Activated T-cell treated with anti-CD3 and anti-CD28 coated beads, Interleukin-2, amount 50 U/mL, for 24 hours (primary cell): ENCODE data around the gene SEPTIN6.

Source experiments
- DNase-seq: peaks from one replicate; pipeline ENCODE4 v3.0.0-alpha.2; 2020
- H3K27ac Mint-ChIP-seq: 2 replicates; pipeline ENCODE4 v1.8.0; 2020; ENCODE audit warnings: mild to moderate bottlenecking, mixed read lengths
- H3K27me3 Mint-ChIP-seq: 2 replicates; pipeline ENCODE4 v1.8.0; 2020; ENCODE audit warnings: mixed read lengths
- H3K36me3 Mint-ChIP-seq: 2 replicates; pipeline ENCODE4 v1.8.0; 2020; ENCODE audit warnings: low read depth, mixed read lengths
- H3K4me1 Mint-ChIP-seq: 2 replicates; pipeline ENCODE4 v1.8.0; 2020; ENCODE audit warnings: low read depth, mixed read lengths
- H3K4me3 Mint-ChIP-seq: 2 replicates; pipeline ENCODE4 v1.8.0; 2020; ENCODE audit warnings: mild to moderate bottlenecking, moderate library complexity, mixed read lengths
- H3K9me3 Mint-ChIP-seq: 2 replicates; pipeline ENCODE4 v1.8.0; 2020; ENCODE audit warnings: mixed read lengths

SEPTIN6 gene

DNA sequence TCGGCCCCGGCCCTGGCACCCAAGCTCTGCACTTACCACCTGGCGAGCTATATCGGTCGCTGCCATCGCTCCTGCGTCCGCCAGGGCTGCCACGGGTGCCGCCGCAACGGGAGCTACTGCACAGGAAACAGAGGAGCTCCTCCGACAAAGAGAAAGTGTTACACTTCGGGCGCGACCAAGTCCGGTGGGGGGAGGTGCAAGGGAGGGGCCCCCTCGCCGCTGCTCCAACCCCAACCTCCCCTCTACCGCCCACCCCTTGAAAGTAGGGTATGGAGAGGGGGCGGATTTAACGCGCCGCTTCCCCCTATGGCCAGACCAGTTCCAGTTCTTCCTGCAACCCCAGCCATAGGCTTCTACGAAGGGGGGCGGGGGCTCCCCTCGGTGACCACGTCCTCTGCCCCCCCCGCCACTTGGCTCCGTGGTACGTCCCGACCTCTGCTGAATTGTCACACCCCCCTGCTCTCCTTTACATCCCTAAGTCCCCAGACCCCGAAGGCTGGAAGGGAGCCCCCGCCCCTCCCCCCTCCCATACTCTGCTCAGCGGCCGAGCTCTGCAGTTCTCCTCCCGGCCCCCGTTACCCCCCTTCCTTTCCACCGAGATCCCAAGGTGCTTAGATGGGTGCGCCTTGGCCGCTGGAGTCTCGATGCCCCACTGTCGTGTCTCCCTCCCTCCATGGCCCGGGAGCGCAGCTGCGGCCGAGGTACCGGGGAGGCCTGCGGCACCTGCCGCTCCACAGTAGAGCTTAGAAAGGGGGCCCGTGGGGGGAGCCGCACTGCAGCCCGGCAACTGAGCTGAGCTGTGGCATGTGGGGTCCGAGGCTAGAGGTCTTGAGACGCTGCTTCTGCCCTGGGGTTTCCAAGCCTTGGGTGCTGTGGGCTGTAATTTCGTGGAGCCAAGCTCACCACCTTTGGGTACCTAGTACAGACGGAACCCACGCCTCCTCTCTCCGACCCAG lies at the start of gene SEPTIN6:
SEPTIN6 (minus strand) TSS at position 129 of the 956 bp plus-strand sequence; CDS start at position 66, 63 bp downstream.
- H3K36me3 Mint-ChIP-seq = peaks cover 27% of the 10 kb centered on the region
- peak within 1 kb of the TSS; percentile 99 for H3K27ac Mint-ChIP-seq
- peaks cover 33% of the 10 kb centered on the region for H3K4me1 Mint-ChIP-seq
- DNase-seq = peak; percentile 92
- H3K9me3 Mint-ChIP-seq = no peaks in the 10 kb centered on the region
- no peaks in the 10 kb centered on the region for H3K27me3 Mint-ChIP-seq
- peak within 1 kb of the TSS; percentile 88 for H3K4me3 Mint-ChIP-seq

DNA sequence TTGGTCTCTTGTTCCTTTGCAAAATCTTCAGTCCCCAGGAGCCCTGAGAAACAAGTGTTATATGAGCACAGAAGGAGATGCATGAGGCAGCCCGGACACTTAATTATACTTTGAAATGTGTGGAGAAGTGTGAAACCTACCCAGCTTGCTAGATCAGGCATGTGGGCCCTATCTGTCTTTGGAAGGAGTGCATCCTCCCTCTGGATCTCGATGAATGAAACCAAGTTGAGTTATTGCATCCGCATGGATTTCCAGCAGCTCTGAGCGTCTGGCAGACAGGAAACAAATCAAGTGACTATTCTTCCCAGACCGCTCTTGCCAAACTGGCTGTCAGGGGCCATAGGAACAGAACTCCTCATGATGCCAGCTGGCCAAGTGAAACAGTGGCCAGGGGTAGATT lies 45.8 kb upstream of the SEPTIN6 start:
- DNase-seq = no peak
- H3K9me3 Mint-ChIP-seq = no peaks in the 10 kb centered on the region
- H3K36me3 Mint-ChIP-seq = no peaks in the 10 kb centered on the region
- no peaks in the 10 kb centered on the region for H3K4me1 Mint-ChIP-seq
- no peak overlapping the region for H3K4me3 Mint-ChIP-seq
- H3K27ac Mint-ChIP-seq = no peak overlapping the region
- H3K27me3 Mint-ChIP-seq = no peaks in the 10 kb centered on the region

DNA sequence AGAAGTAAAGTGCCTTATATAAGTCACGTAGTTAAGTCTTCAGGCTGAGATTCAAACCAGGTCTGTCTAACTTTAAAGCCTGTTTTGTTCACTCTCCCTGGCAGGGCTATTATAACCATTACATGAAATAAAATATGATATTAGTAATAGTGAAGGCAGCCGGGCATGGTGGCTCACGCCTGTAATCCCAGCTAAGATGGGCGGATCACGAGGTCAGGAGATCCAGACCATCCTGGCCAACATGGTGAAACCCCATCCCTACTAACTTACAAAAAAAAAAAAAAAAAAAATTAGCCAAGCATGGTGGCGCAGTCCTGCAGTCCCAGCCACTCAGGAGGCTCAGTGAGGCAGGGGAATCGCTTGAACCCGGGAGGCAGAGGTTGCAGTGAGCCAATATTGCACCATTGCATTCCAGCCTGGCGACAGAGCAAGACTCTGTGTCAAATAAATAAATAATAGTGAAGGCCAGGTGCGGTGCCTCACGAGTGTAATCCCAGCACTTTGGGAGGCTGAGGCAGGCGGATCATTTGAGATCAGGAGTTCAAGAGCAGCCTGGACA lies 43.3 kb upstream of the SEPTIN6 start:
- DNase-seq = no peak
- H3K4me1 Mint-ChIP-seq = no peaks in the 10 kb centered on the region
- H3K36me3 Mint-ChIP-seq = no peaks in the 10 kb centered on the region
- H3K4me3 Mint-ChIP-seq = no peak overlapping the region
- H3K27ac Mint-ChIP-seq = no peak overlapping the region
- H3K9me3 Mint-ChIP-seq = no peaks in the 10 kb centered on the region
- H3K27me3 Mint-ChIP-seq = peaks cover 4% of the 10 kb centered on the region

DNA sequence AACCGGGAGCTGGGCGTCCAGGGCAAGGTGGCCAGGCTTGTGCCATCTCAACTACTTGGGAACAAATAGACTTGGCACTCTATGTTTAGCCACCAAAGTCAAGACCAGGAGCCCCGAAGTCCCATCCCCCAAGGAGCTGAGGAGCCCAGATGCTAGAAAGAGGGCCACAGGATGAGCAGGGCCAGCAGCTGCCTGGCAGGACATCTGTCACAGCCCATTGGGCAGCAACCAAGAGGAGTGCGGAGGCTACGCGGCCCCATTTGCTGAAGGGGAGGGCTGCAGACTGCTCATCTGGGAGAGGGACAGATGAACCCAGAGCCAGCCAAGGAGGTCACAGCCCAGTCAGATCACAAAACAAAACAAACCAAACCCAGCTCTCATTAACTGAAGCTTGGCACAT lies 42.5 kb upstream of the SEPTIN6 start:
- H3K9me3 Mint-ChIP-seq = no peaks in the 10 kb centered on the region
- no peak overlapping the region for H3K27ac Mint-ChIP-seq
- H3K4me3 Mint-ChIP-seq = no peak overlapping the region
- H3K4me1 Mint-ChIP-seq = no peaks in the 10 kb centered on the region
- no peak for DNase-seq
- peaks cover 8% of the 10 kb centered on the region for H3K27me3 Mint-ChIP-seq
- H3K36me3 Mint-ChIP-seq = no peaks in the 10 kb centered on the region

DNA sequence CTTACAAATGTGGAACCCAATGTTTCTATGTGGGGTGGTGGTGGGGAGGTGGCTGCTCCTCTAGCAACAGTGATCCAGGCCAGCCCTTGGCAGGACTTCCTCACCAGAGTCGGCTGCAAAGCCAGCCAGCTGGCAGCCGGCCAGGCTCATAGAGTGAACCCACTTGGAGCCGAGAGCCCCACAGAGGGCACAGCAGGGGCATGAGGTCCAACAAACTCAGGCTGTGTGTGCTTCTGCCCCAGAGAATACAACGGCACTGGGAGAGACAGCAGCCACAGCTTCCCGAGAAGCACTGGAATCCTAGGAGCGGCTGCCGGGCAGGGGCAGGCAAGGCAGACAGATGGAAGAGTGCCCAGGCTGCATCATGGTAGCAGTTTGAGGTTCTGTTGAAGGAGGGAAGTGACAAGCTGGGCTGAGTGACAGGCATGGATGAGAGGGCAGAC lies 42.0 kb upstream of the SEPTIN6 start:
- Mint-ChIP-seq H3K27ac (no peak overlapping the region), H3K4me3 (no peak overlapping the region), H3K4me1 (no peaks in the 10 kb centered on the region), H3K36me3 (no peaks in the 10 kb centered on the region), H3K27me3 (peaks cover 8% of the 10 kb centered on the region), H3K9me3 (no peaks in the 10 kb centered on the region)
- no peak for DNase-seq

DNA sequence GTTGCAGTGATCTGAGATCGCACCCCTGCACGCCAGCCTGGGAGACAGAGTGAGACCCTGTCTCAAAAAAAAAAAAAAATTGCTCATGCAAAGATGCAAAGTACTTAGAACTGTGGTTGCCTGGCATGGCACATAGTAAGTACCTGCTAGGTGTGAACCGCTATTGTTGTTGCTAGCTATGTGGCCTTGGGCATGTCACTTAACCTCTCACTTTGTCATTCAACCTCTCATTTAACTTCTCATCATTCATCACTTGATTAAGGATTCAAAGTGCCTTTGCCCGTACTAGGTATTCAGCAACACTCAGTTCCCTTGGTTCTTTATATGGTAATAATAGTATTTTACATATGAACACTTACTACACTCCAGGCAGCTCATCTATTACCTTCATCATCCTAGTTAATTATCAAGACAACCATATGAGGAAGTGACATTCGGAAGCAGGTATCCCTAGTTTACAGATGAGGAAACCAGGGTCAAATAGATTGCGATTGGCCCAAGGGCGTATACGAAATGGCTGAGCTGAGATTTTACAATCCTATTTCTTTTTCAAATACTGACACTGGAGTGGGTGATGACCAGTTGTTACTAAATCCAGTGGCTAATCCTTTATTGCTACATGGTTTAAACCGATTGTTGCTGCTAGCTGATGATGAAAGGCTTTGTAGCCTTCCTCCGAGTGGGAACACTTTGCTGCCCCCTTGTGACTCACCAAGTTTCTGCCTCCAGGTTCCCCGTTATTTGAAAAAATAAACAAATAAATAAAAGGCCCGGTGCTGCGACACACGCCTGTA lies 36.6 kb upstream of the SEPTIN6 start:
- no peaks in the 10 kb centered on the region for H3K9me3 Mint-ChIP-seq
- H3K27ac Mint-ChIP-seq = no peak overlapping the region
- DNase-seq = peak; percentile 68
- peaks cover 8% of the 10 kb centered on the region for H3K27me3 Mint-ChIP-seq
- no peak overlapping the region for H3K4me3 Mint-ChIP-seq
- no peaks in the 10 kb centered on the region for H3K36me3 Mint-ChIP-seq
- H3K4me1 Mint-ChIP-seq = peaks cover 11% of the 10 kb centered on the region

DNA sequence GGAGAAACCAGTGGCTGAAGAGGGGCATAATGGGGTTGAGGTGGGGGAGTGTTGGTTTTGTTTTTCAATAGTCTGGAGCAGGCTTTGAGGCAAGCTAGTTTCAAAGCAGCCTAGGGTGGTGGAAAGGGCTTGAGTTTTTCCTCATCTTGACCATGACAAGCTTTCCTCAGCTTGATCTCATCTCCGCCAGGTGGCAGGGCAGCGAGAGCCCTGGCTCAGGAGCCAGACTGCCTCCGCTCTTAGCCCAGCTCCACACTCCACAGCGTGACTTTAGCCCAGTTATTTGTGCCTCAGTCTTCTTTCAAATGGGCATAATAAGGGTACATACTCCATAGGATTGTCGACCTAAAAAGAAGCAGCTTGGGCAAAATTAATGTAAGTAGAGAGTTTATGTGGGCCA lies 35.5 kb upstream of the SEPTIN6 start:
- Mint-ChIP-seq H3K27me3 (peaks cover 8% of the 10 kb centered on the region), H3K36me3 (no peaks in the 10 kb centered on the region), H3K27ac (no peak overlapping the region), H3K4me1 (peaks cover 11% of the 10 kb centered on the region), H3K4me3 (no peak overlapping the region), H3K9me3 (no peaks in the 10 kb centered on the region)
- DNase-seq = no peak

DNA sequence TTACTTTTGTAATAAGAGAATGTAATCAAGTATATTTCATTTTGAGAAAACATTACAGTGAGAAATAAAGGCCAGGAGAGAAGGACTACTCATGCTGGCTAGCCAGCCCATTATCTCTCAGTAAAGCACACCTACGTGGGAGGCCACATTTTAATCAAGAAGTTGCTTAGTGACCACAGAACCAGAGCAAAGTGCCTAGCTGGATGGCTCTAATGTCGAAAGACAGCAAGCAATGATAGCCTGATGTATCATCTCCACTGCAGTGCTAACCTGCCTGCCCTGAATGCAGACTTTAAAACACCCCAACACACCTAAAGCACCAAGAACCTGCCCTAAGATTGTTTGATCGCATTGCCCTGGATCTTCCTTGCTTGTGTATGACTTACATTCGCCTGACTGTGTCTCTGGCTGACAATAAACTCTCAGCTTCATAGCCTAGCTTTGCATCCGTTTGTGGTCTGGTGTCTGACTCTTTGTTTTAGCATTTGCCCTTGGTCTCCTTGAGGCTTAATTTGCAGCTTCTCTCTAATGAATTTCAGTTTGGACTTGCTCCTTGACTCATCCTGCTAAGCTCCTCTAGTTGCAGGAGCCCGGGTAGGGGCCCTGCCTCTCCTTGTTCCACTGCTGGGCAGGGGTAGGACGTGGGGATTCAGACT lies 34.1 kb upstream of the SEPTIN6 start:
- H3K4me3 Mint-ChIP-seq = no peak overlapping the region
- peaks cover 11% of the 10 kb centered on the region for H3K4me1 Mint-ChIP-seq
- no peaks in the 10 kb centered on the region for H3K9me3 Mint-ChIP-seq
- peaks cover 5% of the 10 kb centered on the region for H3K27me3 Mint-ChIP-seq
- no peak for DNase-seq
- H3K27ac Mint-ChIP-seq = peak overlapping the region; percentile 58
- no peaks in the 10 kb centered on the region for H3K36me3 Mint-ChIP-seq

DNA sequence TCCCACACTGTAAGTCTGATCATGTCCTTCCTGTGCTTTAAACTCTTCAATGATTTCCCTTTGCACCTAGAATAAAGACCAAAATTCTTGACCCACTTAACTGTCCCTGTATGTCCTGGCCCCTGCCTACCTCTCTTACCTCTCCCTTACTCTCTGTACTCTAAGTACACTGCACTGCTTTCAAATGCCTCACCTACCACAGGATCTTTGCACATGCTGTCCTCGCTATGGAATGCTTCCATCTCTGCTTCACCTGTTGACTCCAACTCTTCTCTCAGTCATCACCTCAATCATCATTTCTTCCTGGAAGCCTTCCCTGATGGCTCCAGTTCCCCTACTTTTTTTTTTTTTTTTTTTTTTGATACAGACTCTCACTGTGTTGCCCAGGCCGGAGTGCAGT lies 29.0 kb upstream of the SEPTIN6 start:
- peaks cover 2% of the 10 kb centered on the region for H3K4me1 Mint-ChIP-seq
- H3K27me3 Mint-ChIP-seq = no peaks in the 10 kb centered on the region
- H3K4me3 Mint-ChIP-seq = no peak overlapping the region
- no peak overlapping the region for H3K27ac Mint-ChIP-seq
- H3K36me3 Mint-ChIP-seq = no peaks in the 10 kb centered on the region
- DNase-seq = no peak
- H3K9me3 Mint-ChIP-seq = no peaks in the 10 kb centered on the region

DNA sequence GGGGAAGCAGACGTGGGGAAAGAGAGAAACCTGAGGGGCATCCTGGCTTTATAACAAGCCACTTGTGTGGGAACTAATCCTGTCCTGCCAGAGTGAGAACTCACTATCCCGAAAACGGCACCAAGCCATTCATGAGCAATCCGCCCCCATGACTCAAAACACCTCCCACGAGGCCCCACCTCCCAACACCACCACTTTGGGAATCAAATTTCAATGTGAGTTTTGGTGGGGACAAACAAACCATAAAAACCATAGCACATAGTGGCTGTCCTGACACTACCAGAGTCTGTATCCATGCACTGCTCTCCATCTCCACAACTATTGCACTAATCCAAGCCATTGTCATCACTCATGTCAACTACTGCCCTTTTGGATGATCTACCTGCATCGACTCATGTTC lies 28.5 kb upstream of the SEPTIN6 start:
- Mint-ChIP-seq H3K36me3 (no peaks in the 10 kb centered on the region), H3K9me3 (no peaks in the 10 kb centered on the region), H3K4me3 (no peak overlapping the region), H3K4me1 (no peaks in the 10 kb centered on the region), H3K27ac (no peak overlapping the region), H3K27me3 (no peaks in the 10 kb centered on the region)
- no peak for DNase-seq

DNA sequence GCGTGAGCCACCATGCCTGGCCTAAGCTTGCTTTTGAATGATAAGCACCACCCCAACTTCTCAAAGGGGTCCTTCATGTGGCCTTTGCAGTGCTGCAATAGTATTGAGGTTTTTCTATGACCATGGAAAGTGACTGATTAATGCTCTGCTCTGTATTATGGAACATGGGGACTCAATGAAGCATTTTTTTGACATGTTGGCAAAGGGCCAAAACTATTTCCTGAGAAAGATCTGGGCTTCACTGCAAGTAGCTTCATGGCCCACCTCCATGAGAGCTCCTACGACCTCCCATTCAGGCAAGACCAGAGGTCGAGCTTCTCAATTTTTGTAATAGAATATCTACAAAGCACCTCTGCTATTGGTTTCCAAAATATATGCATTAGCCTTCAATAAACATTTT lies 16.7 kb upstream of the SEPTIN6 start:
- DNase-seq = no peak
- peaks cover 4% of the 10 kb centered on the region for H3K4me1 Mint-ChIP-seq
- no peak overlapping the region for H3K4me3 Mint-ChIP-seq
- H3K36me3 Mint-ChIP-seq = no peaks in the 10 kb centered on the region
- no peak overlapping the region for H3K27ac Mint-ChIP-seq
- H3K9me3 Mint-ChIP-seq = no peaks in the 10 kb centered on the region
- no peaks in the 10 kb centered on the region for H3K27me3 Mint-ChIP-seq

DNA sequence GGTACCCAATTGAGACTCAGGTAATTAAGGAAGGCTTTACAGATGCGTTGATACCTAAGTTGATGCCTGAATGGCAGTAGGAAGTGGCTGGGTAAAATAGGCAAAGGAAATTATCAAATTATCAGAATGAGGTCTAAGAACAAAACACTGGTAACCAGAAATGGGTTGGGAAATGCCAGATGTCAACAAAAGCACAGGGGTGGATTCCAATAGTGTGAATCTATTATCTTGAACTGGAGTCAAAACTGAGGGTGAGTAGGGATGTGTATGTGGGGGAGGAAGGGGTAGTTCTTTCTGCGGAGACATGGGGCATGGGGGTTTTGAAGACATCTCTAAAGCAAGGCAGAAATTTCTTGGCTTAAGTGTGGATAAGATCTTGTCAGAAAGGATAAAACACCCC lies 16.0 kb upstream of the SEPTIN6 start:
- DNase-seq = no peak
- no peak overlapping the region for H3K4me3 Mint-ChIP-seq
- H3K36me3 Mint-ChIP-seq = no peaks in the 10 kb centered on the region

DNA sequence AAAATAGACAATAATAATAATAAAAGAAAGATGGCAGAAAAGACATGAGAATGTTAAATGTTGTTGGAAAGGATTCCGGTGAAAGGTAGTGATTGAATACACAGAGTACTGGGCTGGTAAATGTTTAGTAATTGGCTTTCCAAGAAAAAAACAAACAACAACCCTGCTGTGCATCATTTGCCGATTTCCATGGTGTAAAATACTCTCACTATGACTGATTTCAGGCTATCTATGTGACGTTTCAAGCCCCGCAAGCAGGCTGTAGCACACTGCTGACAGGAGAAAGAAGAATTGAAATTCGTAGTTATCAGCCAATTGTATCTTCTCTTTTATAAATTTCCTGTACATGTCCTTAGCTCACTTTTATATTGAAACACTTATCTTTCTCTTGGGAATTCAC lies 13.6 kb upstream of the SEPTIN6 start:
- H3K27ac Mint-ChIP-seq = no peak overlapping the region
- no peak overlapping the region for H3K4me3 Mint-ChIP-seq
- no peaks in the 10 kb centered on the region for H3K9me3 Mint-ChIP-seq
- peaks cover 4% of the 10 kb centered on the region for H3K4me1 Mint-ChIP-seq
- DNase-seq = no peak
- no peaks in the 10 kb centered on the region for H3K36me3 Mint-ChIP-seq
- H3K27me3 Mint-ChIP-seq = no peaks in the 10 kb centered on the region

More for the DNA sequence above, 16.0 kb upstream of the SEPTIN6 start:
- no peak overlapping the region for H3K27ac Mint-ChIP-seq
- H3K4me1 Mint-ChIP-seq = peaks cover 4% of the 10 kb centered on the region
- no peaks in the 10 kb centered on the region for H3K27me3 Mint-ChIP-seq
- no peaks in the 10 kb centered on the region for H3K9me3 Mint-ChIP-seq

DNA sequence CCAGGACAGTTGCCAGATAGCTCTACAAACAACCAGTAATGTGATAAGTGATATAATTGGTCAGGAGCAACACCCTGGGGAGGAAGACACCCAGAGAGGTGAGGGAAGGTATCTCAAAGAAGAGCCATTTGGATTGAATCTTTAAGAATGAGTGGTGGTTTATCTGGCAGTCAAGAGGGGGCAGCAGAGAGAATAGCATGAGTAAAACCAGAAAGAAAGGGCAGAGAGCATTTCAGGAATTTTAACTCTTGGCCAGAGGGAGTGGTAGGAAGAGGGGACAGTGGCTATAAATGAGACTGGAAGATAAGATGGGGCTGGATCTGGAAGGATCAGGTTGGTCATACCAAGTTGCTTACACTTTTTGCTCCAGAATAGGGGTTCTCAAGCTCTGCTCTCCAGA lies 5.9 kb upstream of the SEPTIN6 start:
- Mint-ChIP-seq H3K4me3 (no peak overlapping the region), H3K27me3 (no peaks in the 10 kb centered on the region), H3K36me3 (no peaks in the 10 kb centered on the region), H3K9me3 (no peaks in the 10 kb centered on the region), H3K4me1 (peaks cover 9% of the 10 kb centered on the region), H3K27ac (no peak overlapping the region)
- no peak for DNase-seq
